HUES64 (cell line): Measurements from ENCODE around the gene TRRAP.

Source experiments
- H3K27ac ChIP-seq: 2 replicates; pipeline ENCODE4 v1.7.0; 2013; ENCODE audit warnings: low read depth, low read length, inconsistent platforms
- H3K27me3 ChIP-seq: 2 replicates; pipeline ENCODE4 v1.6.1; 2013; ENCODE audit warnings: mild to moderate bottlenecking, low read length; ENCODE audit not compliant: insufficient read depth
- H3K36me3 ChIP-seq: 2 replicates; pipeline ENCODE4 v1.6.1; 2013; ENCODE audit warnings: mild to moderate bottlenecking, low read length; ENCODE audit not compliant: insufficient read depth
- H3K4me1 ChIP-seq: 2 replicates; pipeline ENCODE4 v1.6.1; 2013; ENCODE audit warnings: mild to moderate bottlenecking, low read length, moderate library complexity; ENCODE audit not compliant: insufficient read depth
- H3K4me3 ChIP-seq: 2 replicates; pipeline ENCODE4 v1.5.1; 2013; ENCODE audit warnings: mild to moderate bottlenecking, low read length, moderate library complexity
- H3K9ac ChIP-seq: 2 replicates; pipeline ENCODE4 v1.6.1; 2013; ENCODE audit warnings: mild to moderate bottlenecking, low read depth, low read length
- H3K9me3 ChIP-seq: 2 replicates; pipeline ENCODE4 v1.6.1; 2013; ENCODE audit warnings: low read depth, low read length; ENCODE audit not compliant: insufficient read depth
- WGBS: fragments of 150-250, 120-280 bp; methylation state at CpG from one replicate; pipeline ENCODE4 v1.1.7; 2013; ENCODE audit warnings: missing lambda C conversion rate; 5-methylcytosine and 5-hydroxymethylcytosine counted together

Gene TRRAP

DNA sequence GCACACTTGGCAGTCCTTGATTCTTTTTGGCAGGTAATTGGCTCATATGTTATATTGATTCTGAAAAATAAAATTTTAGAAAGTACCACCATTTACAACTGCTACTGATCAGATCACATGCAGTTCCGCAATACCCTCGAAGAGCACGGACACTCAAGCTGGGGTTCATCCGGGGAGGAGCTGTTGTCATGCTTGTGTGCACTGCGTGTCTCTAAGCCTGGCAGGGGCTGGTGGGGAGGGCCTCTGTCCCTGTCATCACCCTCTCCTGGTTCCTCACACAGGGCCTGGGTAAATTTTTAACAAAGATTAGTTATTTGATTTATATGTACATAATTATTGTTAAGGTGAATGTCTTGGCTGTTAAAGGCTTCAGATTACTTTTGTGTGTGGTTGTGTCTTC lies 45.2 kb downstream of the TRRAP start:
- over 99% methylated on average over 5 of the region's 5 CpGs for WGBS
- Histone ChIP-seq H3K9me3 (no peaks in the 10 kb centered on the region), H3K4me1 (no peaks in the 10 kb centered on the region), H3K27ac (no peak overlapping the region), H3K36me3 (peaks cover 94% of the 10 kb centered on the region), H3K9ac (no peak overlapping the region), H3K4me3 (no peak overlapping the region), H3K27me3 (no peaks in the 10 kb centered on the region)

DNA sequence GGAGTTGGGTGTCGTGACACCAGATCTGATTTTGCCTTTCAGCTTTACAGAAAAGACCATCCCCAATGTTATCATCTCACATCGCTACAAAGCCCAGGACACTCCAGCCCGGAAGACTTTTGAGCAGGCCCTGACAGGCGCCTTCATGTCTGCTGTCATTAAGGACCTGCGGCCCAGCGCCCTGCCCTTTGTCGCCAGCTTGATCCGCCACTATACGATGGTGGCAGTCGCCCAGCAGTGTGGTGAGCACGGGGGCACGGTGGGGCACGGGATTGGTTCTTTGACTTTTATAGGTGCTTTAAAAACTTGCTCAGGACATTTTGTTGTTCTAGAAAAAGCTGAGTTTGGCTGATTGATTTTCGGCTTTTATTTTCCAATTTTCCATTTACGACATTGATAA lies 48.8 kb downstream of the TRRAP start:
- Histone ChIP-seq H3K27ac (no peak overlapping the region), H3K9me3 (no peaks in the 10 kb centered on the region), H3K4me3 (no peak overlapping the region), H3K9ac (no peak overlapping the region), H3K4me1 (no peaks in the 10 kb centered on the region), H3K36me3 (peaks cover 92% of the 10 kb centered on the region), H3K27me3 (no peaks in the 10 kb centered on the region)
- 97% methylated on average over 15 of the region's 15 CpGs for WGBS

DNA sequence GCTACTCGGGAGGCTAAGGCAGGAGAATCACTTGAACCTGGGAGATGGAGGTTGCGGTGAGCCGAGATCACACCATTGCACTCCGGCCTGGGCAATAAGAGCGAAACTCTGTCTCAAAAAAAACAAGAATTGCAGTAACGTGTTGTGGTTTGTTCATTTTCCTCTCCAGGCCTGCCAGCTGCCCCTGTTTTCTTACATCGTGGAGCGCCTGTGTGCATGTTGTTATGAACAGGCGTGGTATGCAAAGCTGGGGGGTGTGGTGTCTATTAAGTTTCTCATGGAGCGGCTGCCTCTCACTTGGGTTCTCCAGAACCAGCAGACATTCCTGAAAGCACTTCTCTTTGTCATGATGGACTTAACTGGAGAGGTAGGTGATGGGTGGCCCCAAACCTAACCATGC lies 52.1 kb downstream of the TRRAP start:
- Histone ChIP-seq H3K9ac (no peak overlapping the region), H3K27ac (no peak overlapping the region), H3K4me3 (no peak overlapping the region), H3K9me3 (no peaks in the 10 kb centered on the region), H3K36me3 (peaks cover 96% of the 10 kb centered on the region), H3K27me3 (no peaks in the 10 kb centered on the region), H3K4me1 (no peaks in the 10 kb centered on the region)
- 97% methylated on average over 10 of the region's 10 CpGs for WGBS

DNA sequence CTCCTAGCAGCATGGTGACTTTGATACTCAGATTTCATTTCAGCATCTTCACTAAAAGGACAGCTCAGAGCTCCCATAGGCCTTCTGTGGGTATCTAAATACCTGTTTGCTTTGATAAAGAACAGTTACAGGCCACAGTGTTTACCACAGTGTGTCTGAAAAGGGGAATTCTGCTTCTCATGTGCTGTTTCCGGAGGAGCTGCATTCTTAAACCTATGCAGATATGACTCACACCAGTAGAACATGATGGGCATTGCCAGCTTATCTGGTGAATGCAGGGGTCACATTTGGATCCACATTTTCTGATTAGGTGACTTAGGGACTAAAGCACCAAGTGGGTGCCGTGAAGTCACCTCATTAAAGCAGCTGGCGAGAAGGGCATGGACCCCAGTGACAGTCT lies 52.6 kb downstream of the TRRAP start:
- Histone ChIP-seq H3K27ac (no peak overlapping the region), H3K9me3 (no peaks in the 10 kb centered on the region), H3K27me3 (no peaks in the 10 kb centered on the region), H3K4me1 (no peaks in the 10 kb centered on the region), H3K9ac (no peak overlapping the region), H3K4me3 (no peak overlapping the region), H3K36me3 (peaks cover 96% of the 10 kb centered on the region)
- 94% methylated on average over 3 of the region's 3 CpGs for WGBS

DNA sequence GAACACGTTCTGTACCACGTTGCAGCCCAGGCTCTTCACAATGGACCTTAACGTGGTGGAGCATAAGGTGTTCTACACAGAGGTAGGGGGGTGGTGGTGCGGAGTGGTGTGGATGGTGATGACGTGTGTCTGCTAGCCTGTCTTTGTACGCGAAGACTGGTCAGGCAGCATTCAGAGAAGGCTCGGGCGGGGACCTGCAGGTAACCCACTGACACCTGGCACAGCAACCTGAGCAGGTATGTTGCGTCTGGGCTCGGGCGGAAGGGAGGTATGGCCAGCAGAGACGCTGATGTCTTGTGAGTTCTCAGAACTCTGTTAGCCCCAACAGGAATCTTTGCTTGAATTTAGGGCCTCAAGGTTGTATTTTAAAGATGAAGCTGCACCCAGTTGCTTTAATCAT lies 55.0 kb downstream of the TRRAP start:
- Histone ChIP-seq H3K9me3 (no peaks in the 10 kb centered on the region), H3K27me3 (no peaks in the 10 kb centered on the region), H3K4me1 (no peaks in the 10 kb centered on the region), H3K4me3 (no peak overlapping the region), H3K27ac (no peak overlapping the region), H3K9ac (no peak overlapping the region), H3K36me3 (peaks cover 96% of the 10 kb centered on the region)
- WGBS, result 96% methylated on average over 13 of the region's 13 CpGs

DNA sequence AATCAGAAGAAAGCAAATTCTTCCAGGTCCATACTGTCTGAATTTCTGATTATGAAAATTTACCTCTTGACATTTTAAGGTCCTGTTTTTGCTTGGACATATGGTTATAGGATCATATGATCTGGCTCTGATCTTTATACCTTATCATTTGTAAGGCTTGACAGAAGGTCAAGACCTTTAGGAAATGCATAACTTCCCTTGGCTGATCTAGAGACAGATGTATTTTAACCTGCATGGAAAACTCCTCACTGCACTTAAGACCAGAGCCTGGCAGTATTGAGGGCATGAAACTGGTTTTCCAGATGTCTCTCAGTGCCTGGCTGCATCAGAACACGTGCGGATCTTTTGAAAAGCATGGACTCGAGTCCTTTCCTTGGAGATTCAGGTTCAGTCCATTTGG lies 55.9 kb downstream of the TRRAP start:
- no peak overlapping the region for H3K27ac ChIP-seq
- no peaks in the 10 kb centered on the region for H3K9me3 ChIP-seq
- no peak overlapping the region for H3K9ac ChIP-seq
- H3K27me3 ChIP-seq, result no peaks in the 10 kb centered on the region
- WGBS, result 95% methylated on average over 3 of the region's 3 CpGs
- H3K4me3 ChIP-seq, result no peak overlapping the region
- peaks cover 96% of the 10 kb centered on the region for H3K36me3 ChIP-seq
- H3K4me1 ChIP-seq, result no peaks in the 10 kb centered on the region

DNA sequence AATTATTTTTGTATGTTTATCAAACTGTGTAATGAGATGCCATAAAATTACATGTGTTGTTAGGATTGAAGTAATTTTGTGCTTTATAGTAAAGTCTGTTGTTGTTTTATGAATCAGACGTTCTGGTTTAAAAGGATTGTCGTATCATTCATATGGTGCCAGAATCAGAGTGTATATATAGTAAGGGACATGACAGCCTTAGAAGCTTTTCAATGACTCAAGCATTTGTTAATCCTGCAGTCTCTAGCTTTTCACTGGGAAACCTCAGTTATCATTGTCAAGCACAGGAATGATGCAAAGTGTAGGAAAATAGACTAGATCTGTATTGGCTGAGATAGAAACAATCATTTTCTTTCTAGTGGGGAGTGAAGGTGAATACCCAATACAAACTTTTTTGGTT lies 57.5 kb downstream of the TRRAP start:
- Histone ChIP-seq H3K9ac (no peak overlapping the region), H3K36me3 (peaks cover 98% of the 10 kb centered on the region), H3K27ac (no peak overlapping the region), H3K4me1 (no peaks in the 10 kb centered on the region), H3K9me3 (no peaks in the 10 kb centered on the region), H3K4me3 (no peak overlapping the region), H3K27me3 (no peaks in the 10 kb centered on the region)
- 91% methylated on average over 2 of the region's 2 CpGs for WGBS

DNA sequence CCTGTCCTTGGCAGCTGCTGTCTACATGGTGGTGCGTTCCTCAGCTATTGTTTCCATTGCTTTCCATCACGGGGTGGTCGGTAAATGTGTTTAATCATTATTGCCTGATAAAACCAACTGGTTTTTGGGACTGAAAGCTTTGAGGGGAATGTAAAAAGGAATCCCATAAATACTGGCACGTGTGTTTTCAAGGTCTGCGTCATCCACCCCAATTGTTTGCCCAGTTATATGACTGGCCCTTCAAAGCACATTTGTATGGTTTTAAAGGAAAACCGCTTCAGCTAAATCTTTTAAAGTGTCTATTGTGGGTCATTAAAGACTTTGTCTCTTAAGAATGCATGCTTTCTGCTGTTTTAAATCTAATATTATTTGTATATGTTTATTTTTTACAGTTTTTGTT lies 65.0 kb downstream of the TRRAP start:
- Histone ChIP-seq H3K9ac (no peak overlapping the region), H3K9me3 (no peaks in the 10 kb centered on the region), H3K27me3 (no peaks in the 10 kb centered on the region), H3K4me1 (no peaks in the 10 kb centered on the region), H3K36me3 (peaks cover 92% of the 10 kb centered on the region), H3K4me3 (no peak overlapping the region), H3K27ac (no peak overlapping the region)
- WGBS, result 93% methylated on average over 6 of the region's 6 CpGs

- no peak overlapping the region for H3K9ac ChIP-seq
- 93% methylated on average over 4 of the region's 4 CpGs for WGBS
- H3K4me1 ChIP-seq, result no peaks in the 10 kb centered on the region
- no peaks in the 10 kb centered on the region for H3K9me3 ChIP-seq
- H3K27ac ChIP-seq, result no peak overlapping the region
- H3K4me3 ChIP-seq, result no peak overlapping the region
- peaks cover 92% of the 10 kb centered on the region for H3K36me3 ChIP-seq
- no peaks in the 10 kb centered on the region for H3K27me3 ChIP-seq
Measured at GRCh38 chr7:98944386-98944785, 66.1 kb downstream of the TRRAP start.

- WGBS, result 96% methylated on average over 6 of the region's 7 CpGs
- Histone ChIP-seq H3K27ac (no peak overlapping the region), H3K36me3 (peaks cover 92% of the 10 kb centered on the region), H3K4me1 (no peaks in the 10 kb centered on the region), H3K9ac (no peak overlapping the region), H3K9me3 (no peaks in the 10 kb centered on the region), H3K27me3 (no peaks in the 10 kb centered on the region), H3K4me3 (no peak overlapping the region)
Measured at GRCh38 chr7:98945852-98946251, 67.5 kb downstream of the TRRAP start.

GRCh38 chr7:98946389-98946788 lies 68.1 kb downstream of the TRRAP start:
- no peak overlapping the region for H3K27ac ChIP-seq
- no peaks in the 10 kb centered on the region for H3K4me1 ChIP-seq
- 95% methylated on average over 8 of the region's 8 CpGs for WGBS
- peaks cover 92% of the 10 kb centered on the region for H3K36me3 ChIP-seq
- no peak overlapping the region for H3K4me3 ChIP-seq
- no peaks in the 10 kb centered on the region for H3K27me3 ChIP-seq
- H3K9ac ChIP-seq, result no peak overlapping the region
- H3K9me3 ChIP-seq, result no peaks in the 10 kb centered on the region

GRCh38 chr7:98949336-98950044 lies 71.2 kb downstream of the TRRAP start:
- Histone ChIP-seq H3K36me3 (peaks cover 92% of the 10 kb centered on the region), H3K9ac (no peak overlapping the region), H3K27ac (no peak overlapping the region), H3K4me3 (no peak overlapping the region), H3K9me3 (no peaks in the 10 kb centered on the region), H3K27me3 (no peaks in the 10 kb centered on the region), H3K4me1 (no peaks in the 10 kb centered on the region)
- 96% methylated on average over 21 of the region's 21 CpGs for WGBS
